Stimulated activated effector memory CD8-positive, alpha-beta T cell treated with anti-CD3 and anti-CD28 coated beads, Interleukin-12 subunit alpha, Interleukin-12 subunit beta, amount 100 ng/mL, for 72 hours (primary cell): ENCODE data around the gene BANF2.
A peak's percentile ranks its signal among the peaks of the same experiment; 100 is the strongest.

Experiments
- ATAC-seq: fragments of 150-1000 bp; cut with Tn5 transposase; 2 replicates; pipeline ENCODE4 v1.10.0; 2021
- DNase-seq, 2 donors: peaks; one replicate each; pipeline ENCODE4 v3.0.0; 2021 to 2022; ENCODE audit warnings: low spot score in 2 of 2
- H3K27ac Mint-ChIP-seq: one replicate; pipeline ENCODE4 v1.8.0; 2022; ENCODE audit warnings: mild to moderate bottlenecking, mixed read lengths
- H3K36me3 Mint-ChIP-seq: one replicate; pipeline ENCODE4 v1.8.0; 2022; ENCODE audit warnings: mild to moderate bottlenecking, mixed read lengths
- H3K4me1 Mint-ChIP-seq: one replicate; pipeline ENCODE4 v1.8.0; 2022; ENCODE audit warnings: mixed read lengths
- H3K4me3 Mint-ChIP-seq: one replicate; pipeline ENCODE4 v1.8.0; 2022; ENCODE audit warnings: mild to moderate bottlenecking, mixed read lengths
- H3K9me3 Mint-ChIP-seq: one replicate; pipeline ENCODE4 v1.8.0; 2022; ENCODE audit warnings: mixed read lengths

Gene BANF2

GRCh38 chr20:17747431-17747846 lies 47.7 kb downstream of the BANF2 start:
- Mint-ChIP-seq H3K9me3 (no peaks in the 10 kb centered on the region), H3K4me1 (peaks cover 4% of the 10 kb centered on the region), H3K36me3 (no peaks in the 10 kb centered on the region), H3K27ac (no peak overlapping the region), H3K4me3 (no peak overlapping the region)
- peak; percentile 86 for ATAC-seq
- no peak for DNase-seq

DNA sequence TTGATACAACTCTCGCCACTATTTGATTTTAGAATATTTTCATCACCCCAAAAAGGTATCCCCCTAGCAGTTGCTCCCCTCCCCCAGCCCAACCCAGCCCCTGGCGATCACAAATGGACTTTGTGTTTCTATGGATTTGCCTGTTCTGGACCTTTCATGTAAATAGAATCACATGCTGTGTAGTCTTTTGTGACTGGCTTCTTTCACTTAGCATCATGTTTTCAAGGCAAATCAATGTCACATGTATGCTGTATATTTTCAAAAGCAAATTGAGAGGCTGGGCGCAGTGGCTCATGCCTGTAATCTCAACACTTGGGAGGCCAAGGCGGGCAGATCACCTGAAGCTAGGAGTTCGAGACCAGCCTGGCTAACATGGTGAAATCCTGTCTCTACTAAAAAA lies 48.5 kb downstream of the BANF2 start:
- no peak overlapping the region for H3K27ac Mint-ChIP-seq
- no peaks in the 10 kb centered on the region for H3K36me3 Mint-ChIP-seq
- H3K9me3 Mint-ChIP-seq = no peaks in the 10 kb centered on the region
- no peak for DNase-seq
- no peak overlapping the region for H3K4me3 Mint-ChIP-seq
- no peak for ATAC-seq
- peaks cover 4% of the 10 kb centered on the region for H3K4me1 Mint-ChIP-seq

GRCh38 chr20:17749626-17749977 lies 49.8 kb downstream of the BANF2 start:
- Mint-ChIP-seq H3K9me3 (no peaks in the 10 kb centered on the region), H3K27ac (no peak overlapping the region), H3K4me3 (no peak overlapping the region), H3K36me3 (no peaks in the 10 kb centered on the region), H3K4me1 (peaks cover 4% of the 10 kb centered on the region)
- ATAC-seq (no peak), DNase-seq (no peak)

GRCh38 chr20:17749978-17750721 lies 50.4 kb downstream of the BANF2 start:
- Mint-ChIP-seq H3K4me3 (no peak overlapping the region), H3K27ac (no peak overlapping the region), H3K9me3 (no peaks in the 10 kb centered on the region), H3K36me3 (no peaks in the 10 kb centered on the region), H3K4me1 (peaks cover 4% of the 10 kb centered on the region)
- DNase-seq (no peak), ATAC-seq (no peak)

- Mint-ChIP-seq H3K4me1 (peaks cover 4% of the 10 kb centered on the region), H3K4me3 (no peak overlapping the region), H3K36me3 (no peaks in the 10 kb centered on the region), H3K27ac (no peak overlapping the region), H3K9me3 (no peaks in the 10 kb centered on the region)
- DNase-seq (no peak), ATAC-seq (no peak)
Measured at GRCh38 chr20:17750722-17751045, 50.9 kb downstream of the BANF2 start.

DNA sequence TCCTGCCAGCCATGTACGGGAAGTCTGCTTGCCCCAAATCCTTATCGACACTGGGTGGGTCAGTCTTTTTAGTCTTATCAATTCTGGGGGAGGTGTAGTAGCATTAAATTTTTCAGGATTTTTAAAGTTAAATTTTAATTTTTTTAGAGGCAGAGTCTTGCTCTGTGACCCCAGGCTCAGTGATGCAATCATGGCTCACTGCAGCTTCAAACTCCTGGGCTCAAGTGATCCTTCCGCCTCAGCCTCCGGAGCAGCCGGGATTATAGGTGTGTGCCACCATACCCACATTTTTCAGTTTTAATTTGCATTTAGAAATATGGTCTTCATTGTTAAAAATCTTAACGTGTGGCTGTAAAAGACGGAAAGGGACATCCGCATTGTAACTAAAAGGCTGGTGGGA lies 51.9 kb downstream of the BANF2 start:
- Mint-ChIP-seq H3K27ac (no peak overlapping the region), H3K4me3 (no peak overlapping the region), H3K4me1 (peaks cover 4% of the 10 kb centered on the region), H3K36me3 (no peaks in the 10 kb centered on the region), H3K9me3 (no peaks in the 10 kb centered on the region)
- no peak for DNase-seq
- no peak for ATAC-seq

DNA sequence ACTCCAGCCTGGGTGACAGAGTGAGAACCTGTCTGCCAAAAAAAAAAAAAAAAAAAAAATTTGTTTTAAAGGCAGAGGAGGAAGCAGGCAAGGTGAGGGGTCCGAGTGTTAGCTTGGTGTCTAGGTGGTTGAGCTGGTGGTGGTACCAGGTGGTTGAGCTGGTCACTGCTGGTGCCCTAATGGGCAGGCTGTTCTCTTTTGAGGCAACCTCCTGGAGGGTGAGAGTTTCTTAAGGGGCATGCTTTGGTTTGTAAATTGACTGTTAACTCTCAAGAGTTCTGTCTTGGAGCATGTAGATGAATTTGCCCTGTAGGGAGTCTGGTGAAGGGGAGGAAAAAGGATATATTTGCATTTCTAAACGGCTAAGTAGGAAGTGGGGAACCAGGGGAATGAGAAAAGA lies 52.7 kb downstream of the BANF2 start:
- no peak for DNase-seq
- no peak overlapping the region for H3K27ac Mint-ChIP-seq
- peaks cover 3% of the 10 kb centered on the region for H3K4me1 Mint-ChIP-seq
- H3K36me3 Mint-ChIP-seq = no peaks in the 10 kb centered on the region
- no peaks in the 10 kb centered on the region for H3K9me3 Mint-ChIP-seq
- H3K4me3 Mint-ChIP-seq = no peak overlapping the region
- no peak for ATAC-seq

DNA sequence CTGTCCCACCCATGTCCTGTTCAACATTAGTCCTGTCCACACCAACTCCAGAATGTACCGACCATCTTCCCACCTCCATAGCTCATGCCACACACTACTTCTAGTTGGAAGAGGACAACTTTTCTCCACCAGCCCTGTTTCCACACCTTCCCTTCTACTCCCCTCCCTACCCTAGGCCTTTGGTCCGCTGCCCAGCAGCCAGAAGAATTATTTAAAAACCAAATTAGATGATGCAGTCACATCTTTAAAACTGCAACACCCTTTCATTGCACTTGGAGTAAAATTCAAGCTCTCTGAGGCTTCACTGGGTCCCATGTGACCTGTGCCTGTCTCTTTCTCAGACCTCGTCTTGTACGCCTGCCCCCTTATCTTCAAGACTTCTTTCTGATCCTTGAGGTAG lies 53.8 kb downstream of the BANF2 start:
- Mint-ChIP-seq H3K27ac (no peak overlapping the region), H3K4me3 (no peak overlapping the region), H3K4me1 (no peaks in the 10 kb centered on the region), H3K36me3 (no peaks in the 10 kb centered on the region), H3K9me3 (peaks cover 5% of the 10 kb centered on the region)
- DNase-seq (no peak), ATAC-seq (no peak)

DNA sequence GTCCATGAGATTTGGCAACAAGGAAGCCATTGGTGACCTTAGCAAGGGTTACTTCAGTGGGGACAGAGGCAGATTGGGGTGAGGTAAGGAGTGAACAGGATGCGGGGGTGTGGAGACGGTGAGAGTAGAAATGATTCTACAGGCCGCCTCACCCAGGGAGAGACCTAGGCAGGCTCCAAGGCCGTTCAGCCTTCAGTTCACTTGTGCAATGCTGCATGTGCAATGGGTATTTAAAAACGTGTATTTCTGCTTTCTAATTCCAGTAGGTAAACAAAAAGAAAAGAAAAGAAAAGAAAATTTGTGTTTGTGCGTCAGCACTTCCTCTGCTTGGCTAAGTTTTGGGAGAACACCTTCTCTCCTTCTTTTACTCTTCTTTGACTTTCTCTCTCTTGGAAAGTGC lies 56.8 kb downstream of the BANF2 start:
- no peak for ATAC-seq
- Mint-ChIP-seq H3K9me3 (peaks cover 5% of the 10 kb centered on the region), H3K36me3 (no peaks in the 10 kb centered on the region), H3K4me3 (no peak overlapping the region), H3K27ac (peak overlapping the region; percentile 6), H3K4me1 (no peaks in the 10 kb centered on the region)
- DNase-seq = no peak

GRCh38 chr20:17757496-17757895 lies 57.7 kb downstream of the BANF2 start:
- DNase-seq (no peak), ATAC-seq (no peak)
- Mint-ChIP-seq H3K27ac (no peak overlapping the region), H3K4me1 (no peaks in the 10 kb centered on the region), H3K9me3 (peaks cover 5% of the 10 kb centered on the region), H3K36me3 (no peaks in the 10 kb centered on the region), H3K4me3 (no peak overlapping the region)

DNA sequence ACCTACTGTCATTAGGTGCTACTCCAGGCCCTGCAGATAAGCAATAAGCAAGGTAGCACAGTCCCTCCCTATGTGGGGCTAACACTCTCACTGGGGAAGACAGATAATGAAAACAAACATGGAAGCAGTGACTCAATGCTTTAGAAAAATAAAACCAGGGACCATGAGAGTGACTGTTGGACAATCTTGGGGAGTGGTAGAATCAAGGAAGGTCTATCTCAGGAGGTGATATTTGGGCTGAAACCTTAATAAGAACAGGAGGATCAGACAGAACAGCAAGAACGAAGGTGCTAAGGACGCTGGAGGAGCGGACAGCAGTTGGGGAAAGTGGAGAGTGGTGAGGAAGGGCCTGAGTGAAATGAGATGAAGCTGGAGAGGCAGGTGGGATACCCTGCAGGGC lies 58.2 kb downstream of the BANF2 start:
- ATAC-seq (no peak), DNase-seq (no peak)
- Mint-ChIP-seq H3K36me3 (no peaks in the 10 kb centered on the region), H3K4me1 (no peaks in the 10 kb centered on the region), H3K9me3 (peaks cover 5% of the 10 kb centered on the region), H3K27ac (no peak overlapping the region), H3K4me3 (no peak overlapping the region)

- Mint-ChIP-seq H3K9me3 (peaks cover 5% of the 10 kb centered on the region), H3K36me3 (no peaks in the 10 kb centered on the region), H3K27ac (no peak overlapping the region), H3K4me1 (no peaks in the 10 kb centered on the region), H3K4me3 (no peak overlapping the region)
- DNase-seq (no peak), ATAC-seq (no peak)
Measured at GRCh38 chr20:17758512-17758911, 58.7 kb downstream of the BANF2 start.

GRCh38 chr20:17759449-17759848 lies 59.7 kb downstream of the BANF2 start:
- DNase-seq = no peak
- no peak for ATAC-seq

GRCh38 chr20:17761604-17762003 lies 61.8 kb downstream of the BANF2 start:
- no peaks in the 10 kb centered on the region for H3K36me3 Mint-ChIP-seq
- peaks cover 5% of the 10 kb centered on the region for H3K9me3 Mint-ChIP-seq
- no peaks in the 10 kb centered on the region for H3K4me1 Mint-ChIP-seq
- ATAC-seq = no peak
- no peak overlapping the region for H3K27ac Mint-ChIP-seq
- no peak overlapping the region for H3K4me3 Mint-ChIP-seq
- no peak for DNase-seq

More at GRCh38 chr20:17759449-17759848, 59.7 kb downstream of the BANF2 start:
- Mint-ChIP-seq H3K4me1 (no peaks in the 10 kb centered on the region), H3K27ac (no peak overlapping the region), H3K36me3 (no peaks in the 10 kb centered on the region), H3K4me3 (no peak overlapping the region), H3K9me3 (peaks cover 5% of the 10 kb centered on the region)

DNA sequence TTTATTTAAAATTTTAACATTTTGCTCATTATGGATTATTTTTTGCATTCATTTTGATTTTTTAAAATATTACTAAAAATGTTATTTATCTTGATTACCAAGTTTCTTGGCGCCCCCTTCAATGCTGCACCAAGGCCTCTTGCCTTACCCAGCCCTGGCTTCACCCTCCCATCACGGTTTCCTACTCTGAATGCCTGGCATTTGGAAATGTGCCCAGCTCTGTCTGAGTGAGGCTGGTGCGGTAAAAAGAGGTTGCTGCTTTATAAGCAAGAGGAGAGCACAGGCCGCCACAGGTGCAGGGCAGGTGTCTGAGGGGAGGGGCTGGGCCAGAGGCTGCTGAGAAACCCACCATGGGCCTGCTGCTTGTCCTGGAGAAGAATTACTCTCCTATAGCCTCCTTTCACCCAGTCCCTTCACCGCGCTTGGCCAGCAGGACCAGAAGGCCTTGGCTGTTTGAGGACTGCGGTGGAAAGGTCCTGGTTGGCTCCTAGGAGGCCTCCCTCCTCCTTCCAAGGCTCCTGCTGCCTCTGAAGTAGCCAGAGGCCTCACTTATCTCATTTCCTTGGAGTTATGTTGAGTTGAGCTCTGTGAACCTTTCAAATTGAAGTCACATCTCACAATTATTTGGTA lies 62.6 kb downstream of the BANF2 start:
- no peak for DNase-seq
- peaks cover 5% of the 10 kb centered on the region for H3K9me3 Mint-ChIP-seq
- H3K27ac Mint-ChIP-seq = no peak overlapping the region
- H3K4me1 Mint-ChIP-seq = no peaks in the 10 kb centered on the region
- H3K4me3 Mint-ChIP-seq = no peak overlapping the region
- H3K36me3 Mint-ChIP-seq = no peaks in the 10 kb centered on the region
- no peak for ATAC-seq

- peaks cover 3% of the 10 kb centered on the region for H3K9me3 Mint-ChIP-seq
- no peak for DNase-seq
- no peaks in the 10 kb centered on the region for H3K4me1 Mint-ChIP-seq
- H3K4me3 Mint-ChIP-seq = no peak overlapping the region
- no peak for ATAC-seq
- no peaks in the 10 kb centered on the region for H3K36me3 Mint-ChIP-seq
- H3K27ac Mint-ChIP-seq = no peak overlapping the region
Measured at GRCh38 chr20:17762873-17763557, 63.2 kb downstream of the BANF2 start.
